Mucosa of descending colon (tissue), 3 donors: ENCODE measurements around the gene FAM131C. TPM values are rescaled to one million over a fixed set of nuclear protein-coding genes. Genes with fewer than 3 reads are reported as not detected.

Experiments
- ATAC-seq: fragments of 200-7000 bp; cut with Tn5 transposase; one replicate; pipeline ENCODE4 v1.9.1; 2020; ENCODE audit warnings: mild to moderate bottlenecking, moderate library complexity
- DNase-seq, 3 donors: peaks; one replicate each; pipeline ENCODE4 v3.0.0-alpha.2; 2020
- H3K36me3 ChIP-seq: fragments of 200-600 bp; one replicate; pipeline ENCODE4 v1.8.0; 2021; ENCODE audit warnings: low read depth, mild to moderate bottlenecking
- H3K4me1 ChIP-seq: fragments of 200-600 bp; one replicate; pipeline ENCODE4 v1.8.0; 2021; ENCODE audit warnings: low read depth, mild to moderate bottlenecking
- H3K4me3 ChIP-seq: fragments of 200-600 bp; one replicate; pipeline ENCODE4 v1.8.0; 2021; ENCODE audit warnings: mild to moderate bottlenecking
- H3K9me3 ChIP-seq: fragments of 200-600 bp; one replicate; pipeline ENCODE4 v1.8.0; 2021; ENCODE audit warnings: mild to moderate bottlenecking
- CTCF ChIP-seq: fragments of 200-600 bp; IDR thresholded peaks from one replicate; pipeline ENCODE4 v1.8.0; 2022; ENCODE audit warnings: antibody characterized with exemption, mild to moderate bottlenecking
- intact Hi-C, 2 donors: fragments of 100-400 bp; cut with DNase I in 1 of 2; cut with micrococcal nuclease in 1 of 2; formaldehyde crosslinking; loops; one replicate each; pipeline versions ENCODE4 v1.11.0 to v1.11.1; 2022; cut with DNase I, micrococcal nuclease
- total RNA-seq, 3 donors: library from RNA; stranded (reverse); fragmentation: NEBNext Ultra II Directional in 2 of 3; extraction: Animal tissue kit (Norgen Biotek cat#: 25700) in 2 of 3; gene quantifications; one replicate each; pipeline versions ENCODE4 v1.2.1 to v1.2.4, GENCODE V29; 2021 to 2023
- donor health status: DM: no; HTN: no; CAD: no; lungs with moderate emphysema.
- donor health status: DM: no; HTN: no; CAD: no.
- donor health status: DM: no; HTN: yes; CAD: no.

FAM131C gene
- total RNA-seq, 3 donors from 2014 or later = 3.5 TPM; not detected in 2

- no peak for TF ChIP-seq CTCF
- ATAC-seq (peak; percentile 2), DNase-seq (peak; percentile 47 to 70 (median 60))
- Histone ChIP-seq H3K36me3 (no peaks in the 10 kb centered on the region), H3K4me3 (no peak within 1 kb of the TSS), H3K9me3 (no peaks in the 10 kb centered on the region), H3K4me1 (peaks cover 12% of the 10 kb centered on the region)
- intact Hi-C loops = no loop called here
Observed at GRCh38 chr1:16017461-16018303, 55.8 kb downstream of the FAM131C start, which contains the start of gene HSPB7. Gene HSPB7 (minus strand): TSS chr1:16018043. CDS start chr1:16017963, 80 bp downstream.

- no peak for TF ChIP-seq CTCF
- H3K36me3 ChIP-seq = no peaks in the 10 kb centered on the region
- H3K9me3 ChIP-seq = no peaks in the 10 kb centered on the region
- intact Hi-C loops = no loop called here
- ATAC-seq (no peak), DNase-seq (no peak)
- peaks cover 16% of the 10 kb centered on the region for H3K4me1 ChIP-seq
- no peak overlapping the region for H3K4me3 ChIP-seq
Observed at GRCh38 chr1:16017076-16017460, 56.4 kb downstream of the FAM131C start.

- intact Hi-C loops = no loop called here
- no peak for DNase-seq
- peaks cover 16% of the 10 kb centered on the region for H3K4me1 ChIP-seq
Observed at GRCh38 chr1:16015960-16016901, 57.2 kb downstream of the FAM131C start.

GRCh38 chr1:16015491-16015890, 58.0 kb downstream of the FAM131C start:
- no peak overlapping the region for H3K4me3 ChIP-seq
- no peaks in the 10 kb centered on the region for H3K36me3 ChIP-seq
- H3K4me1 ChIP-seq = peaks cover 16% of the 10 kb centered on the region
- no peak for DNase-seq
- intact Hi-C loops = no loop called here
- no peak for TF ChIP-seq CTCF
- H3K9me3 ChIP-seq = no peaks in the 10 kb centered on the region
- ATAC-seq = no peak

More at GRCh38 chr1:16015960-16016901, 57.2 kb downstream of the FAM131C start:
- no peaks in the 10 kb centered on the region for H3K9me3 ChIP-seq
- TF ChIP-seq CTCF = no peak
- no peak for ATAC-seq
- no peak overlapping the region for H3K4me3 ChIP-seq
- H3K36me3 ChIP-seq = no peaks in the 10 kb centered on the region

- no peaks in the 10 kb centered on the region for H3K36me3 ChIP-seq
- TF ChIP-seq CTCF = no peak
- DNase-seq = no peak
- H3K4me3 ChIP-seq = no peak overlapping the region
- ATAC-seq = no peak
- peaks cover 16% of the 10 kb centered on the region for H3K4me1 ChIP-seq
- no peaks in the 10 kb centered on the region for H3K9me3 ChIP-seq
- intact Hi-C loops = no loop called here
Observed at GRCh38 chr1:16014509-16015482, 58.7 kb downstream of the FAM131C start.
